Measurements from ENCODE around the gene ALDH1A3.

Gene ALDH1A3

DNA sequence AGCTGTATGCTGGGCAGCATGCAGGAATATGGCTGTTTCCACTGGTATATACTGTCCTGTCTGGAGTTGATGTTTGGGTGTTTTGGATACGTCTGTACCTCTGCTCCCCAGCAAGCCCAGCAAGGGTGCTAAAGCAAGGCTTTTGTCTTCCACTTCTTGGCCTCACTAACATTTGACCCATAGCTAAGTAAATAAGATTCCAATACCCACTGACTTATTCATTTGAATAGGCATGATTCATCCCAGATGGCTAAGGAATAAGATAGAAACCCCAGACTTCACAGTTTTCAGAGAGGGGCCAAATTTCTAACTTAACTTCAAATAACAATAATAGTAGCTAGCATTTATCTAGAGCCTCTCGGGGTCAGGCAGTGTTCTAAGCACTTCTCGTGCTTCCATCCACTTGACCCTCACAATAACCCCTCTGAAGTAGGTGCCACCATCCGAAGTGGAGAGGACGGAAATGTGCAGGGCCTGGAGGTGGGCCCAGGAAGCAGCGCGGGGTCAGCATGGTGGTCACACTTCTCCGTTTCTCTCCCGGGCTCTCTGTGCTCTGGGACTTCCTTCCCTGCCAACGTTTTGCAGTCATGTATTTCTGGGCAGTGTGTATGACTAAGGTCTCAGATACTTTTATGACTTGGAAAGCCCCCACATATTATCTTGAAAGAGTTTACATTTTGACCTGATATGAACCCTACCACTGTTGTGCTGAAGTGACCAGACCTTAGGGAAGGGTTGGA lies 78.9 kb downstream of the ALDH1A3 start:
- no peak for DNase-seq

DNA sequence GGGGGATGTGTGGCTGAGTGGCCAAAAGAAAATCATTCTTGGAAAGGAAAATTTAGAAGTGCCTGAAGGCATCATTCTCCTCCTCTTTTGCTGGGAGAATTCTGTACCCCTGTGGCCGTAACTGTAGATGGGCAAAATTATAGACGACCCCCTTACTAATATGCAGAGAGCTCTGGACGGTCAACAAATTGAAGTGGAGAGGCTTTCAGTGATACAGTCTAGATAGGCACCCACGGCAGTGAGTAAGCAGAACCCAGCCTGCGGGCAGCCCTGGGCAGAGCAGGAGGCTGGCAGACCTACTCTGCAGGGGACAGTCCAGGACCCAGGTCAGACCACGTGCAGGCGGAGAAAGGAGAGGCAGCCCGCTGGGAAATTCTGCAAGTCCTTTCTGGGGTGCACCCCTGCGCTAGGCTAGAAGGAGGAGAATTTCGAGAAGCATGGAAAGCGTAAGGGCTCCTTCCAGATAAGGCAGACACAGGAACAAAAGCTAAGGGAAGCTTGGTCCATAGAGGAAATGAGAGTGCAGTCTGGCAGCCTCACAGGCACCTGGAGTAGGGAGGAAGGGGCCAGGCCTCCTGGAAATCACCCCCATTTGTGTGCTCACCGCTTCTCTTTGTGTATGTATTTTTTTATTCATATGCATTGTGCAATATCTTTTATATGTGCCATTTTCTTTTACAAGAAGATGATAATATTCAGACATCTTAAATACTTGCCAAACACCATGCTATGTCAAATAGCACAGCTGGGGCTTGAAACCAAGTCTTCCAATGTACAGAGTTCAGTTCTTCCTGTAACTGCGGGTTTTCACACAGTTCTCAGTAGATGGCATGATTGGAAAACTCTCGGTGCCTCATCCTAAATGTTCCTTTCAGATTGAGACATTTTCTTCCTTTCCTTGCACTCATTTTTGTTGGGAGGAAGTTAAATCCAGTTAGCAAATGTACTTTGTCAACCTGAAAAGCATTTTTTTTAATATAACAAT lies 79.7 kb downstream of the ALDH1A3 start:
- DNase-seq: no peak
